Measurements from ENCODE around the gene INPP1.

The INPP1 gene

DNA sequence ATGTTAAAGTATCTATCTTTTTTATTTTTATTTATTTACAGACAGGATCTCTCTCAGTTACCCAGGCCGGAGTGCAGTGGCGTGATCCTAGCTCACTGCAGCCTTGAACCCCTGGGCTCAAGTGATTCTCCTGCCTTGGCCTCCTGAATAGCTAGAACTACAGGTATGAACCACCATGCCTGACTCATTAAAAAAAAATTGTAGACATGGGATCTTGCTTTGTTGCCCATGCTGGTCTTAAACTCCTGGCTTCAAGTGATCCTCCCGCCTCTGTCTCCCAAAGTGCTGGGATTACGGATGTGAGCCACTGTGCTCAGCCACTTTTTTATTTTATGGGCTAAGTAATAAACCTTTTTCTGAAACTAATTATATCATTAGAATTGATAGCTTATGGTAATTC, 71.9 kb downstream of the INPP1 start:
- TF ChIP-seq, protein P1, sequence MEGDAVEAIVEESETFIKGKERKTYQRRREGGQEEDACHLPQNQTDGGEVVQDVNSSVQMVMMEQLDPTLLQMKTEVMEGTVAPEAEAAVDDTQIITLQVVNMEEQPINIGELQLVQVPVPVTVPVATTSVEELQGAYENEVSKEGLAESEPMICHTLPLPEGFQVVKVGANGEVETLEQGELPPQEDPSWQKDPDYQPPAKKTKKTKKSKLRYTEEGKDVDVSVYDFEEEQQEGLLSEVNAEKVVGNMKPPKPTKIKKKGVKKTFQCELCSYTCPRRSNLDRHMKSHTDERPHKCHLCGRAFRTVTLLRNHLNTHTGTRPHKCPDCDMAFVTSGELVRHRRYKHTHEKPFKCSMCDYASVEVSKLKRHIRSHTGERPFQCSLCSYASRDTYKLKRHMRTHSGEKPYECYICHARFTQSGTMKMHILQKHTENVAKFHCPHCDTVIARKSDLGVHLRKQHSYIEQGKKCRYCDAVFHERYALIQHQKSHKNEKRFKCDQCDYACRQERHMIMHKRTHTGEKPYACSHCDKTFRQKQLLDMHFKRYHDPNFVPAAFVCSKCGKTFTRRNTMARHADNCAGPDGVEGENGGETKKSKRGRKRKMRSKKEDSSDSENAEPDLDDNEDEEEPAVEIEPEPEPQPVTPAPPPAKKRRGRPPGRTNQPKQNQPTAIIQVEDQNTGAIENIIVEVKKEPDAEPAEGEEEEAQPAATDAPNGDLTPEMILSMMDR (IDR thresholded peaks at IDR 0.05; ENCODE audit: low read length, missing control alignments): no peak
- no peak for DNase-seq (ENCODE audit: low read depth)
- no peak overlapping the region for H3K4me3 ChIP-seq (replicated peaks; ENCODE audit: low read depth, low read length)

DNA sequence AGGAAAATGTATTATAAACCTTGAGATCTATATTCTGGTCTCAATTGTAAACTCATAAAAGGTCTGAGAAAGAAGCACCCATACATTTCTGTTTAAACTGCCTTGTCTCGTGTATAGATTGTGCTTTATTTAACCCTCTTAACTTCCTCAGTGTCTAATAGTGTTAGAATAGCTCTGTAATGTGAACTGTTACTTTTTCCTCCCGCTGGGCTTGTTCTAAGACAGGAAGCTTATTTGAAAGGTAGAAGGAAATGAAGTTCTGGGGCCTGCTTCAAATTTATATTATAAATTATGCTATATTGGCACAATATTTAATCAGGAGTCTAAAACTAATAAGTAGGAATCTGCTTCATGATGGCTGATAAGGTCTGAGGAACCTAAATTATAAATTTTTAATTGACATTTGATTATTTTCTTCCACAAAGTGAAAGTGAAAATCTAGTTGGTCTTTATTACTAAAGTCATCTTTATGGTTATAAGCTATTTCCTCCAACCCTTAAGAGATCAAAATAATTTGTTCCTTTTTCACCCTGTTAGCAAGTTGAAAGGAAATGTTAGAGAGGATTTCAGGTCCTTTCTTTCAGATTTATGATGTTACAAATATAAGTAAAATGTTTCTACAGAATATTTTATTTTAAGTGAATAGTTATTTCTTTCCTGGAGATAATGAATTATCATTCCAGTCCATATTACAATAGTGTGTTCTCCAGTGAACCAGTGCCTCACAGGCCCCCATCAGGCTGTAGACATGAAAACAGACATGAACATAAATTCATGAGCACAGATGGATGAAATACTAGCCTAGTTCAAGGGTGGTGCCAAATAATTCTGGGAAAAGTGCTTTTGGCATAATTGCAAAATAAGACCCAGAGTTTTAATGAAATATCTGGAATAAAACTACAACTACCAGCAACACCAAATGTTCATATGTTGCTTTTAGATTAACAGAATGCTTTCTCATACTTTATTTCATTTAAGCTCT, 72.7 kb downstream of the INPP1 start:
- no peak for DNase-seq (ENCODE audit: low read depth)
- H3K4me3 ChIP-seq (replicated peaks; ENCODE audit: low read depth, low read length): no peak overlapping the region
- TF ChIP-seq, protein P1 (IDR thresholded peaks at IDR 0.05; ENCODE audit: low read length, missing control alignments): no peak

DNA sequence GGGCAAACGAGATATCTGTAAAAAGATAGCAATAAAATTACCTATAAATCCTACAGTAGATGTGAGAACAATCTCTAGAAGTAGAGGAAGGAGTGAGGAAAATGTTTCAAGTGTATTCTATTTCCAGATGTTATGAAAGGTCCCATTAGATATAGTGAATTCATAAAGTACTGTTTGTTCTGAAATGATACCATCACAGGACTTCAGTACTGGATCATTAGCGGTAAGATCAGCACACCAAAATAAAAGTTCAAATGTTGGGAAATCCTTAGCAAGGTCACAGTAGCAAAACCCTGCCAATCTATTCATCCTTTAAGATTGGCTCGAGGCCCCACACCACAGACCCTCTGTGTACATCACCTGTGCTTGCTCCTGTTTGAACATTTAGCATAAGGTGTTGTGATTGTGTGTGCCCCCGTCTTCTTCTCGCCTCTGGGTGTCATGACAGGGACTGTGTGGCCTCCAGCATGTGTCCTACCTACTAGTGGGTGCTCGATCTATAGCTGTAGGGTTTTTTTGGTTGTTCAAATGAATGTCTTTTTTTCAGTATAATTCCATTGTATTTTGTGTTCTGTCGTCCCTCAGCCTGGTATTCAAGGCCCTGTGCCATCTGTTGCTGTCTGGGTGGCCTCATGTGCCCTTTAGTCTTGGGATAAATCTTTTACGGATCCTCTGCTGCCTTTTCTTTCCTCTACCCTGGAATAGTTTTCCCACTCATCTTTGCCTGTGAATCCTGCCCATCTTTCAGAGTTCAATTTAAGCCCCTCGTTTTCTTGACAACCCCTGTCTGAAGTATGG, 73.9 kb downstream of the INPP1 start:
- no peak for DNase-seq (ENCODE audit: low read depth)
- TF ChIP-seq, protein P1 (IDR thresholded peaks at IDR 0.05; ENCODE audit: low read length, missing control alignments): no peak
- no peak overlapping the region for H3K4me3 ChIP-seq (replicated peaks; ENCODE audit: low read depth, low read length)

DNA sequence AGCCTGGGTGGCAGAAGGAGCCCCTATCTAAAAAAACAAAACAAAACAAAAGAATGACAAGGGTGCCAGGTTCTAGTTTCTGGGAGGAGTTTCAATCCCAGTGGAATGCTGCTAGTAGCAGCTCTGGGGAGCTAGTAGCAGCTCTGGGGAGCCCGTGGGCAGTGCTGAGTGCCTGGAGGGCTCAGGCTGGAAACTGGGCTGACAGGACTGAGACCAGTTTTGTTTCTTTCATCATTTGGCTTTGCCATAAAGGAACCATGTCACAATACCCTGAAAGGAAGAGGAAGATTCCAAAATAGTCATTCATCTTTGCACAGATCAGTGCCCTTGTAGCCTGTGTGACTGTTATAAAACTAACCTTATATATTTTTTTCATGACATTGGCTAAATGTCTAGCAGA, 75.3 kb downstream of the INPP1 start:
- H3K4me3 ChIP-seq (replicated peaks; ENCODE audit: low read depth, low read length): no peak overlapping the region
- TF ChIP-seq, protein P1 (IDR thresholded peaks at IDR 0.05; ENCODE audit: low read length, missing control alignments): no peak
- DNase-seq (ENCODE audit: low read depth): no peak

DNA sequence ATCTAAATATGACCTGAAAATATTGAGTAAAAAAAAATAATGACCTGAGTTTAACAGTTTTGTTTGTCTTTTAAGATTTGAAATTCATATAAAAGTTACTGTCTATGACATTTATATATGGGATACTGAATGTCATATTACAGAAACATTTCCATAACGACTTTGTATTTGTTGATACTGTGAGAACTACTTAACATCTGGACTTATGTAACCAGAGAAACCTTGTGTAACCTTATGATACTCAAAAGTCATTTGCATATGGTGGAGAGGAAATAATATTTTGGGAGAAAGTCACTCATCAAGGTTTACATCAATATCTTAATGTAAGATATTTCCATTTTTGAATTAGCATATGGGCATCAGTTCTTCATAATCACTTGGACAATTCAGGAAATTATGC, 77.4 kb downstream of the INPP1 start:
- H3K4me3 ChIP-seq (replicated peaks; ENCODE audit: low read depth, low read length): no peak overlapping the region
- DNase-seq (ENCODE audit: low read depth): no peak
- TF ChIP-seq, protein P1 (IDR thresholded peaks at IDR 0.05; ENCODE audit: low read length, missing control alignments): no peak

Data from fibroblast of pulmonary artery (primary cell).